MCF 10A (cell line): ENCODE data around the gene SENP6. TPM values are rescaled to one million over a fixed set of nuclear protein-coding genes. Genes with fewer than 3 reads are reported as not detected.

Experiments used
- BruUV-seq: library from RNA; stranded (reverse); fragments of 400-500 nt; replicated peaks from 2 replicates; lab custom pipeline; 2021; lab: Mats Ljungman, UMichigan
- CTCF ChIA-PET: fragments of 300-600 bp; sonication (Branson Sonifier 250); formaldehyde crosslinking; extraction: SDS; loops from one replicate; lab custom pipeline; 2021; ENCODE audit warnings: antibody characterized with exemption, inconsistent platforms; lab: Yijun Ruan, JAX
- POLR2A ChIA-PET: fragments of 300-600, 350-650 bp; sonication (Branson Sonifier 250); formaldehyde crosslinking; extraction: SDS; loops from one replicate; lab custom pipeline; 2020; ENCODE audit warnings: antibody characterized with exemption, inconsistent platforms; lab: Yijun Ruan, JAX
- DNase-seq: peaks from one replicate; pipeline ENCODE4 v3.0.0-alpha.2; 2018; ENCODE audit not compliant: unreplicated experiment
- H3K27ac Mint-ChIP-seq: one replicate; pipeline ENCODE4 v1.8.0; 2022; ENCODE audit warnings: mild to moderate bottlenecking, low read depth, mixed read lengths; ENCODE audit not compliant: unreplicated experiment
- H3K27me3 Mint-ChIP-seq: one replicate; pipeline ENCODE4 v1.8.0; 2022; ENCODE audit warnings: mixed read lengths; ENCODE audit not compliant: insufficient read depth, unreplicated experiment
- H3K36me3 Mint-ChIP-seq: one replicate; pipeline ENCODE4 v1.8.0; 2022; ENCODE audit warnings: mild to moderate bottlenecking, moderate library complexity, mixed read lengths; ENCODE audit not compliant: insufficient read depth, unreplicated experiment
- H3K4me1 Mint-ChIP-seq: one replicate; pipeline ENCODE4 v1.8.0; 2022; ENCODE audit warnings: mixed read lengths; ENCODE audit not compliant: insufficient read depth, unreplicated experiment
- H3K4me3 Mint-ChIP-seq: one replicate; pipeline ENCODE4 v1.8.0; 2022; ENCODE audit warnings: mild to moderate bottlenecking, moderate library complexity, mixed read lengths; ENCODE audit not compliant: unreplicated experiment
- H3K9me3 Mint-ChIP-seq: one replicate; pipeline ENCODE4 v1.8.0; 2022; ENCODE audit warnings: mixed read lengths; ENCODE audit not compliant: unreplicated experiment
- CTCF ChIP-seq: fragments of 200-600 bp; IDR thresholded peaks from one replicate; pipeline ENCODE4 v1.8.0; 2022; ENCODE audit warnings: antibody characterized with exemption, mild to moderate bottlenecking; ENCODE audit not compliant: unreplicated experiment
- intact Hi-C: fragments of 100-400 bp; cut with micrococcal nuclease; formaldehyde crosslinking; loops from 2 replicates; pipeline ENCODE4 v1.14.1; 2022
- total RNA-seq: library from RNA; stranded (reverse); gene quantifications from 2 replicates; pipeline ENCODE4 v1.2.3, GENCODE V29; 2022

SENP6 gene
- total RNA-seq, 1 experiment from 2014 or later: 101 TPM

- BruUV-seq: no TSS peak
- H3K27me3 Mint-ChIP-seq: no peaks in the 10 kb centered on the region
- peak overlapping the region; percentile 25 for H3K27ac Mint-ChIP-seq
- H3K36me3 Mint-ChIP-seq: peaks cover 4% of the 10 kb centered on the region
- no peaks in the 10 kb centered on the region for H3K9me3 Mint-ChIP-seq
- intact Hi-C loops: no loop called here
- ChIA-PET CTCF (interaction anchor here (0.6 to 0.8 kb wide), 2 partner anchors 10 to 16 kb away, joined by 3 read pairs; no protein-coding TSS in a partner anchor), POLR2A (interaction anchor here (1.1 kb wide), 1 partner anchor 139 kb away, joined by 3 read pairs; no protein-coding TSS in a partner anchor)
- DNase-seq: no peak
- no peak overlapping the region for H3K4me3 Mint-ChIP-seq
- TF ChIP-seq CTCF: no peak
- peaks cover 62% of the 10 kb centered on the region for H3K4me1 Mint-ChIP-seq
Observed at GRCh38 chr6:75608956-75609533, 7.4 kb downstream of the SENP6 start.

- no peak for TF ChIP-seq CTCF
- peak; percentile 30 for DNase-seq
- intact Hi-C loops: no loop called here
- Mint-ChIP-seq H3K9me3 (no peaks in the 10 kb centered on the region), H3K4me1 (peaks cover 62% of the 10 kb centered on the region), H3K27ac (peak overlapping the region; percentile 25), H3K27me3 (no peaks in the 10 kb centered on the region), H3K4me3 (no peak overlapping the region), H3K36me3 (no peaks in the 10 kb centered on the region)
- ChIA-PET POLR2A (interaction anchor here (1.1 to 2.9 kb wide), 2 partner anchors 8 to 138 kb away, joined by 3 to 22 read pairs; partner anchors contain the start of gene SENP6), CTCF (interaction anchor here (0.6 to 0.8 kb wide), 2 partner anchors 9 to 16 kb away, joined by 3 read pairs; no protein-coding TSS in a partner anchor)
- BruUV-seq: no TSS peak
Observed at GRCh38 chr6:75609639-75610590, 8.2 kb downstream of the SENP6 start.

- H3K27ac Mint-ChIP-seq: no peak overlapping the region
- TF ChIP-seq CTCF: no peak
- no peaks in the 10 kb centered on the region for H3K9me3 Mint-ChIP-seq
- no peaks in the 10 kb centered on the region for H3K27me3 Mint-ChIP-seq
- no TSS peak for BruUV-seq
- POLR2A ChIA-PET: interaction anchor here (0.6 to 2.9 kb wide), 3 partner anchors 9 to 113 kb away, joined by 3 to 22 read pairs (median 4); partner anchors contain the start of gene SENP6
- no peak overlapping the region for H3K4me3 Mint-ChIP-seq
- intact Hi-C loops: no loop called here
- peaks cover 57% of the 10 kb centered on the region for H3K4me1 Mint-ChIP-seq
- DNase-seq: no peak
- H3K36me3 Mint-ChIP-seq: no peaks in the 10 kb centered on the region
- CTCF ChIA-PET: interaction anchor here (1.0 kb wide), 1 partner anchor 19 kb away, joined by 8 read pairs; no protein-coding TSS in a partner anchor
Observed at GRCh38 chr6:75611011-75611701, 9.5 kb downstream of the SENP6 start.
